Urinary bladder (tissue), 4 donors: ENCODE results near the gene LRRC37A. TPM values are rescaled to one million over a fixed set of nuclear protein-coding genes. Genes with fewer than 3 reads are reported as not detected.
A peak's percentile ranks its signal among the peaks of the same experiment; 100 is the strongest.
"Not testable (repeated sequence)": the region's sequence is repeated elsewhere in the genome, so short reads cannot be mapped to it uniquely, and the experiment has no call there.

Source experiments
- DNase-seq: peaks from one replicate; pipeline ENCODE4 v3.0.0-alpha.2; 2015; ENCODE audit errors: extremely low spot score
- H3K27ac ChIP-seq: one replicate; pipeline ENCODE4 v1.5.1; 2013; ENCODE audit warnings: low read depth, mild to moderate bottlenecking, moderate library complexity
- H3K36me3 ChIP-seq: one replicate; pipeline ENCODE4 v1.6.1; 2013; ENCODE audit warnings: mild to moderate bottlenecking, moderate library complexity; ENCODE audit not compliant: insufficient read depth
- H3K4me1 ChIP-seq: one replicate; pipeline ENCODE4 v1.6.1; 2013; ENCODE audit warnings: mild to moderate bottlenecking, moderate library complexity; ENCODE audit not compliant: insufficient read depth
- H3K4me3 ChIP-seq: one replicate; pipeline ENCODE4 v1.5.1; 2013; ENCODE audit warnings: low read depth, low read length
- WGBS: extraction: QIAGEN DNeasy Blood & Tissue Kit; methylation state at CpG from one replicate; pipeline ENCODE4 v1.1.7; 2013; 5-methylcytosine and 5-hydroxymethylcytosine counted together
- polyA plus RNA-seq: library from polyadenylated mRNA; stranded (reverse); fragments of 200-250 nt; gene quantifications from one replicate; pipeline ENCODE4 v1.2.3, GENCODE V29; 2013
- total RNA-seq: library from RNA; depleted of rRNA; stranded (reverse); fragments of >200 nt; gene quantifications from one replicate; pipeline ENCODE4 v1.2.3, GENCODE V29; 2014
- donor health status: healthy with polysubstance abuse.
- donor health status: healthy.

LRRC37A gene
- 4.5 TPM for total RNA-seq
- 0.72 TPM for polyA plus RNA-seq

DNA sequence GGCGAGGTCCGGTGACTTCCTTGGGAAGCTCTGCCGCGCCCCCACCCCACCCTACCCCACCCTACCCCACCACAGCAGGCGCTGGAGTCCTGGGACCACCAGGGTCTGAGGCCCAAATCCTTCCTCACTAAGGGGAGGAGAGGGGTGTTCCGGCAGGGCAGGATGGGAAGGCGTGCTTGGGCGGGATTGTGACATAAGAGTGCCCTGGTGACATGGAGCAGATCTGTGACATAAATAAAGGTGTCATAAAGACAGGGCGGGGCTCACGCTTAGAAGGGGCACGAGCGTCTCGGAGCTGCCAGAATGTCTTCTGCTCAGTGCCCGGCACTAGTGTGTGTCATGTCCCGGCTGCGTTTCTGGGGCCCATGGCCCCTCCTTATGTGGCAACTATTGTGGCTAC, at the start of gene LRRC37A:
Gene LRRC37A (plus strand): TSS at position 301 of the 400 bp plus-strand sequence. CDS start 3 bp downstream, at position 304.
- not testable (repeated sequence) for H3K36me3 ChIP-seq, DNase-seq, H3K27ac ChIP-seq, H3K4me3 ChIP-seq, H3K4me1 ChIP-seq
- WGBS: no CpG with 5 or more reads among the region's 16 CpGs

- not testable (repeated sequence) for DNase-seq, H3K4me1 ChIP-seq, H3K4me3 ChIP-seq, H3K36me3 ChIP-seq, H3K27ac ChIP-seq
- 84% methylated on average over 3 of the region's 3 CpGs for WGBS
Measured at GRCh38 chr17:46249153-46249552, 45.8 kb upstream of the LRRC37A start.

GRCh38 chr17:46252804-46253203, 42.1 kb upstream of the LRRC37A start:
- not testable (repeated sequence) for H3K4me3 ChIP-seq, H3K36me3 ChIP-seq, H3K27ac ChIP-seq, DNase-seq, H3K4me1 ChIP-seq
- 91% methylated on average over 22 of the region's 31 CpGs for WGBS

DNA sequence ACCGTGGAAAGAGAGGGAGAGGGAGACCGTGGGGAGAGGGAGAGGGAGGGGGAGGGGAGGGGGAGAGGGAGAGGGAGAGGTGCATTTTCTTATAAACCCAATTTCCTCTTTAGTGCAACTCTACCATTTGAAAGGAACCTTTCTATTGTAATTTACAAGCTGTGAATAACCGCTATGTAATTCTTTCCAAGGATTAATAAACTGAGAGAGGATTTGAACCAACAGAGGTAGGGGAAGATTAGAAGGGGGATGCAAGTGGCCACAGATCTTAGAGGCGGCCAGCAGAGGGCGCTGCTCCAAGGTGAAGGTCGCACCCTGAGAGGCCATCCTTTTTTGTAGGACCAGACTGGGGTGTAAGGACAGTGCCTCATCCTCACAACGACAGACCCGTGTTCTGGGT, 41.2 kb upstream of the LRRC37A start:
- not testable (repeated sequence) for DNase-seq, H3K27ac ChIP-seq, H3K4me1 ChIP-seq, H3K36me3 ChIP-seq, H3K4me3 ChIP-seq
- WGBS: 33% methylated on average over 8 of the region's 8 CpGs

DNA sequence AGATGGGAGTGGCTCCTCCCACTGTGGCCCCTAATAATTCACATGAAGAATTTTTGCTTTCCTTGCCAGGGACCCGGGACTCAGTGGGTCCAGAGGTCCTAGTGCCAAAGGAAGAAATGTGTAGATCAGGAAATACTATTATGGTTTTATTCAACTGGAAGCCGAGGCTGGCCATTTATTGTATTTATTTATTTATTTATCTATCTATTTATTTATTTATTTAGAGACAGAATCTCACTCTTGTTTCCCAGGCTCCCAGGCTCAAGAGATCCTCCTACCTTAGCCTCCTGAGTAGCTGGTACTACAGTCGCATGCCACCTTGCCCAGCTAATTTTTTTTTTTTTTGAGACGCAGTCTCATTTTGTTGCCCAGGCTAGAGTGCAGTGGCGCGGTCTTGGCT, 40.7 kb upstream of the LRRC37A start:
- H3K36me3 ChIP-seq, H3K4me1 ChIP-seq, H3K4me3 ChIP-seq, H3K27ac ChIP-seq, DNase-seq: not testable (repeated sequence)
- 95% methylated on average over 5 of the region's 6 CpGs for WGBS

DNA sequence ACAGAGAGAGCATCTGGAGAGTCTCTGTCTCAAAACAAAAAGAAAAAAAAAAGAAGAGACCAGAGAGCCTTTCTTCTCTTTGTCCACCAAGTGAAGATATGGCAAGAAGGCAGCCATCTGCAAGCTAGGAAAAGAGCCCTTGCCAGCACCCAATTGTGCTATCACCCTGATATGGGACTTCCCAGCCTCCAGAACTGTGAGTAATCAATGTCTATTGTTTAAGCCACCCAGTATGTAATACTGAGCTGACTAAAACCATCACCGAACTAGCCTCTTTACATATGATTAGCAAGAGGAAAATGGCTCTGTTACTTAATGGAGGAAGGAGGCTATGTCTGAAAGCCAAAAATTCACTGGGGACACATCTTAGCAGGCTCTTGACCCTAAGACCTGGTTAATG, 38.6 kb upstream of the LRRC37A start:
- not testable (repeated sequence) for DNase-seq, H3K36me3 ChIP-seq, H3K27ac ChIP-seq, H3K4me1 ChIP-seq, H3K4me3 ChIP-seq
- 89% methylated on average over 1 of the region's 1 CpG for WGBS

GRCh38 chr17:46259845-46260661, 34.9 kb upstream of the LRRC37A start:
- H3K4me3 ChIP-seq, H3K36me3 ChIP-seq, DNase-seq, H3K4me1 ChIP-seq, H3K27ac ChIP-seq: not testable (repeated sequence)
- 5% methylated on average over 49 of the region's 62 CpGs for WGBS

GRCh38 chr17:46262271-46262670, 32.7 kb upstream of the LRRC37A start:
- no peak for DNase-seq
- Histone ChIP-seq H3K4me3 (no peak overlapping the region), H3K4me1 (no peaks in the 10 kb centered on the region), H3K36me3 (no peaks in the 10 kb centered on the region), H3K27ac (no peak overlapping the region)
- WGBS: 90% methylated on average over 8 of the region's 8 CpGs

- no peaks in the 10 kb centered on the region for H3K36me3 ChIP-seq
- no peaks in the 10 kb centered on the region for H3K4me1 ChIP-seq
- no peak for DNase-seq
- no peak overlapping the region for H3K27ac ChIP-seq
- 45% methylated on average over 3 of the region's 3 CpGs for WGBS
- no peak overlapping the region for H3K4me3 ChIP-seq
Measured at GRCh38 chr17:46264456-46265198, 30.3 kb upstream of the LRRC37A start.

- not testable (repeated sequence) for H3K4me1 ChIP-seq, DNase-seq, H3K36me3 ChIP-seq
- peak overlapping the region; percentile 48 for H3K27ac ChIP-seq
- 6% methylated on average over 21 of the region's 21 CpGs for WGBS
- H3K4me3 ChIP-seq: peak overlapping the region; percentile 63
Measured at GRCh38 chr17:46266063-46266655, 28.8 kb upstream of the LRRC37A start.

GRCh38 chr17:46266656-46267544, 28.0 kb upstream of the LRRC37A start:
- H3K4me3 ChIP-seq: peak overlapping the region; percentile 63
- H3K27ac ChIP-seq: peak overlapping the region; percentile 83
- H3K4me1 ChIP-seq: no peaks in the 10 kb centered on the region
- DNase-seq: peak; percentile 73
- WGBS: under 1% methylated on average over 116 of the region's 116 CpGs
- no peaks in the 10 kb centered on the region for H3K36me3 ChIP-seq

DNA sequence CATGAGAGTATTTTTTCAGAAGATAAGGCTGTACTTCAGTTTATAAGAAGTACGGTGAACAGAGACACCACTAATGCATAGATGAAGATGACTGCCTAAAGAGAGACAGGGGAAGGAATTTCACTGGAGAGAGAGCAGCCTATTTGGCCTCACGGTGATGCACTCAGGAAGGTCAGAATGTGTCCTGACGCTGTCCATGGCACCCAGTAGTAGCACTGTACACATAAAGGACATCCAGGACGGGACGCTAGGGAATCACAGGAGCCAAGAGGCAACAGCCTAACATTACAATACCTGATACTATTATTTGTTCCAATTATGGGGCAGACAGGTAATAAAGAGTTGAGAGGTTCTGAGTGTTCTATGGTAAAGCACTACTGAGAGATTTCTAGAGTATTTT, 24.9 kb upstream of the LRRC37A start:
- Histone ChIP-seq H3K4me1 (no peaks in the 10 kb centered on the region), H3K36me3 (no peaks in the 10 kb centered on the region), H3K4me3 (no peak overlapping the region), H3K27ac (no peak overlapping the region)
- DNase-seq: no peak
- 59% methylated on average over 5 of the region's 5 CpGs for WGBS
